Spleen (tissue), 7 donors: ENCODE measurements around the gene IQSEC1.

Experiments
- POLR2AphosphoS5 ChIP-seq, 3 donors: sonication (generic); formaldehyde crosslinking; IDR thresholded peaks; one replicate each; pipeline ENCODE4 v1.5.1; 2017; ENCODE audit warnings: antibody characterized with exemption in 3 of 3
- TF ChIP-seq, protein P1 (sequence below), 11 experiments: fragments of 200-600 bp in 7 of 11; fragments of 450-650 bp in 4 of 11; sonication (generic) in 4 of 11; IDR thresholded peaks in 8 of 11; conservative IDR thresholded peaks in 3 of 11; 1 replicate in 7 of 11; 2 replicates in 4 of 11; pipeline versions ENCODE4 v1.4.0 to v1.8.0; 2016 to 2021; ENCODE audit warnings: antibody characterized with exemption in 11 of 11, inconsistent platforms in 4 of 11, mild to moderate bottlenecking in 1 of 11
- donor health status: DM: no; HTN: no; CAD: no; lungs with moderate emphysema.
- donor health status: DM: no; HTN: no; CAD: no.
- donor health status: DM: no; HTN: no; CAD: no.

DNA sequence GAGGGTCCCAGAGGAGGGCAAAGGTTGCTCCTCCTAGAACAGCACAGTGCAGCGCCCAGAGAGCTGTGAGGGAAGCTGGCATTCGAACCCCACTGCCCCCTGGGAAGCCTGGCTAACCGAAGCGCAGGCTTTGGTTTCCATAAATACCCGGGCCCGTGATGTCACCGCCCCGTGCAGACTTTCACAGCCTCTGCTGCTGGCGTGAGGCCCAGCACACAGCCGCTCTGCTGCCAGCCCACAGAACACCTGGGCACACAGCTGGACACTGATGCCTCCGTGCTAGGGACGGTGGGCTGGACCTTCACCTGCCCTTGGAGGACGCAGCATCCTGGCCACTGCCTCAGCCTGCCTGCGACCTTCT lies 1.0 kb downstream of the IQSEC1 start:
- TF ChIP-seq, protein P1, sequence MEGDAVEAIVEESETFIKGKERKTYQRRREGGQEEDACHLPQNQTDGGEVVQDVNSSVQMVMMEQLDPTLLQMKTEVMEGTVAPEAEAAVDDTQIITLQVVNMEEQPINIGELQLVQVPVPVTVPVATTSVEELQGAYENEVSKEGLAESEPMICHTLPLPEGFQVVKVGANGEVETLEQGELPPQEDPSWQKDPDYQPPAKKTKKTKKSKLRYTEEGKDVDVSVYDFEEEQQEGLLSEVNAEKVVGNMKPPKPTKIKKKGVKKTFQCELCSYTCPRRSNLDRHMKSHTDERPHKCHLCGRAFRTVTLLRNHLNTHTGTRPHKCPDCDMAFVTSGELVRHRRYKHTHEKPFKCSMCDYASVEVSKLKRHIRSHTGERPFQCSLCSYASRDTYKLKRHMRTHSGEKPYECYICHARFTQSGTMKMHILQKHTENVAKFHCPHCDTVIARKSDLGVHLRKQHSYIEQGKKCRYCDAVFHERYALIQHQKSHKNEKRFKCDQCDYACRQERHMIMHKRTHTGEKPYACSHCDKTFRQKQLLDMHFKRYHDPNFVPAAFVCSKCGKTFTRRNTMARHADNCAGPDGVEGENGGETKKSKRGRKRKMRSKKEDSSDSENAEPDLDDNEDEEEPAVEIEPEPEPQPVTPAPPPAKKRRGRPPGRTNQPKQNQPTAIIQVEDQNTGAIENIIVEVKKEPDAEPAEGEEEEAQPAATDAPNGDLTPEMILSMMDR (IDR thresholded peaks at IDR 0.05 in 8 of 11, conservative IDR thresholded peaks at IDR 0.05 in 3 of 11) = no peak
- TF ChIP-seq POLR2AphosphoS5 (IDR thresholded peaks at IDR 0.05) = peak; percentile 74 to 84 (median 83)
